ENCODE measurements around the gene FHIT. TPM values are rescaled to one million over a fixed set of nuclear protein-coding genes. Genes with fewer than 3 reads are reported as not detected.

The FHIT gene
- total RNA-seq, 1 experiment from 2014 or later, result 20.1 TPM

GRCh38 chr3:60431599-60431958 is 819.7 kb downstream of the FHIT start:
- H3K4me1 Mint-ChIP-seq (ENCODE audit: insufficient read depth, unreplicated experiment), result no peaks in the 10 kb centered on the region
- POLR2A ChIA-PET, result no interaction called here
- DNase-seq (ENCODE audit: unreplicated experiment), result peak; percentile 5
- no peaks in the 10 kb centered on the region for H3K36me3 Mint-ChIP-seq (ENCODE audit: insufficient read depth, unreplicated experiment)
- no peak overlapping the region for H3K4me3 Mint-ChIP-seq (ENCODE audit: unreplicated experiment)
- CTCF ChIA-PET, result interaction anchor here (0.6 to 0.7 kb wide), 5 partner anchors 16 to 1202 kb away, joined by 3 to 7 read pairs (median 4); no protein-coding TSS in a partner anchor
- no peaks in the 10 kb centered on the region for H3K27me3 Mint-ChIP-seq (ENCODE audit: insufficient read depth, unreplicated experiment)
- no peak overlapping the region for H3K27ac Mint-ChIP-seq (ENCODE audit: low read depth, unreplicated experiment)
- no TSS peak for BruUV-seq (replicated peaks)
- TF ChIP-seq, protein P1, sequence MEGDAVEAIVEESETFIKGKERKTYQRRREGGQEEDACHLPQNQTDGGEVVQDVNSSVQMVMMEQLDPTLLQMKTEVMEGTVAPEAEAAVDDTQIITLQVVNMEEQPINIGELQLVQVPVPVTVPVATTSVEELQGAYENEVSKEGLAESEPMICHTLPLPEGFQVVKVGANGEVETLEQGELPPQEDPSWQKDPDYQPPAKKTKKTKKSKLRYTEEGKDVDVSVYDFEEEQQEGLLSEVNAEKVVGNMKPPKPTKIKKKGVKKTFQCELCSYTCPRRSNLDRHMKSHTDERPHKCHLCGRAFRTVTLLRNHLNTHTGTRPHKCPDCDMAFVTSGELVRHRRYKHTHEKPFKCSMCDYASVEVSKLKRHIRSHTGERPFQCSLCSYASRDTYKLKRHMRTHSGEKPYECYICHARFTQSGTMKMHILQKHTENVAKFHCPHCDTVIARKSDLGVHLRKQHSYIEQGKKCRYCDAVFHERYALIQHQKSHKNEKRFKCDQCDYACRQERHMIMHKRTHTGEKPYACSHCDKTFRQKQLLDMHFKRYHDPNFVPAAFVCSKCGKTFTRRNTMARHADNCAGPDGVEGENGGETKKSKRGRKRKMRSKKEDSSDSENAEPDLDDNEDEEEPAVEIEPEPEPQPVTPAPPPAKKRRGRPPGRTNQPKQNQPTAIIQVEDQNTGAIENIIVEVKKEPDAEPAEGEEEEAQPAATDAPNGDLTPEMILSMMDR (IDR thresholded peaks at IDR 0.05; ENCODE audit: unreplicated experiment), result no peak
- no peaks in the 10 kb centered on the region for H3K9me3 Mint-ChIP-seq (ENCODE audit: unreplicated experiment)
- intact Hi-C loops (cut with micrococcal nuclease), result no loop called here

DNA sequence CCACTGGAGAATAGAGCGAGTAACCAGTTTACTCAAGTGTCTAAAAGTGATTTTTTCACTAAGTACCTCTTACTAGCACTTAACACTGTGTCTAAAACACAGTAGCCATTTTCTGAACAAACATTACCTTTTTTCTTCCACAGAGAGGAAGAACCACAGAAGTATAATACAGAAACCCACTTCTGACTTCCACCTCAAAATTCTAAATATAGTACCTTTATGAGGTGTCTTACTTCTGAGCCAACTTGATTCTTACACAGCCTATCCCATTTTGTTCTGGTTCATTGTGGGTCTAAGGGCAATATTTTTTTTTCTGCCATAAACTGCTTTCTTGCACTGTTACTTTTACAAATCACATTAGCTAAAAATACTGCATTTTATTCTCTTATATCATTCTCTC is 821.0 kb downstream of the FHIT start:
- POLR2A ChIA-PET, result no interaction called here
- no peak overlapping the region for H3K4me3 Mint-ChIP-seq (ENCODE audit: unreplicated experiment)
- H3K27ac Mint-ChIP-seq (ENCODE audit: low read depth, unreplicated experiment), result no peak overlapping the region
- no peaks in the 10 kb centered on the region for H3K27me3 Mint-ChIP-seq (ENCODE audit: insufficient read depth, unreplicated experiment)
- no peak for DNase-seq (ENCODE audit: unreplicated experiment)
- CTCF ChIA-PET, result no interaction called here
- intact Hi-C loops (cut with micrococcal nuclease), result no loop called here
- no peaks in the 10 kb centered on the region for H3K36me3 Mint-ChIP-seq (ENCODE audit: insufficient read depth, unreplicated experiment)
- TF ChIP-seq, protein P1 (IDR thresholded peaks at IDR 0.05; ENCODE audit: unreplicated experiment), result no peak
- no peaks in the 10 kb centered on the region for H3K9me3 Mint-ChIP-seq (ENCODE audit: unreplicated experiment)
- BruUV-seq (replicated peaks), result no TSS peak
- H3K4me1 Mint-ChIP-seq (ENCODE audit: insufficient read depth, unreplicated experiment), result no peaks in the 10 kb centered on the region

GRCh38 chr3:60427109-60427508 is 824.1 kb downstream of the FHIT start:
- TF ChIP-seq, protein P1 (IDR thresholded peaks at IDR 0.05; ENCODE audit: unreplicated experiment), result no peak
- Mint-ChIP-seq H3K36me3 (ENCODE audit: insufficient read depth, unreplicated experiment) (no peaks in the 10 kb centered on the region), H3K27ac (ENCODE audit: low read depth, unreplicated experiment) (no peak overlapping the region), H3K4me3 (ENCODE audit: unreplicated experiment) (no peak overlapping the region), H3K4me1 (ENCODE audit: insufficient read depth, unreplicated experiment) (no peaks in the 10 kb centered on the region), H3K9me3 (ENCODE audit: unreplicated experiment) (no peaks in the 10 kb centered on the region), H3K27me3 (ENCODE audit: insufficient read depth, unreplicated experiment) (no peaks in the 10 kb centered on the region)
- BruUV-seq (replicated peaks), result no TSS peak
- intact Hi-C loops (cut with micrococcal nuclease), result no loop called here
- POLR2A ChIA-PET, result no interaction called here
- CTCF ChIA-PET, result no interaction called here
- no peak for DNase-seq (ENCODE audit: unreplicated experiment)

- intact Hi-C loops (cut with micrococcal nuclease), result no loop called here
- no peak overlapping the region for H3K4me3 Mint-ChIP-seq (ENCODE audit: unreplicated experiment)
- H3K27me3 Mint-ChIP-seq (ENCODE audit: insufficient read depth, unreplicated experiment), result no peaks in the 10 kb centered on the region
- DNase-seq (ENCODE audit: unreplicated experiment), result no peak
- BruUV-seq (replicated peaks), result no TSS peak
- ChIA-PET POLR2A (no interaction called here), CTCF (interaction anchor here (1.4 kb wide), 1 partner anchor 10 kb away, joined by 5 read pairs; no protein-coding TSS in a partner anchor)
- H3K27ac Mint-ChIP-seq (ENCODE audit: low read depth, unreplicated experiment), result no peak overlapping the region
- no peaks in the 10 kb centered on the region for H3K9me3 Mint-ChIP-seq (ENCODE audit: unreplicated experiment)
- no peaks in the 10 kb centered on the region for H3K4me1 Mint-ChIP-seq (ENCODE audit: insufficient read depth, unreplicated experiment)
- TF ChIP-seq, protein P1 (IDR thresholded peaks at IDR 0.05; ENCODE audit: unreplicated experiment), result no peak
- no peaks in the 10 kb centered on the region for H3K36me3 Mint-ChIP-seq (ENCODE audit: insufficient read depth, unreplicated experiment)
These were observed 826.3 kb downstream of the FHIT start for GRCh38 chr3:60424942-60425341.

Measured in MCF 10A (cell line).